PC-9 (cell line): ENCODE results near the gene DCAF6.

Experiments used
- CTCF ChIP-seq: fragments of 200-600 bp; sonication (generic); conservative IDR thresholded peaks from 2 replicates; pipeline ENCODE4 v1.6.1; 2017; ENCODE audit warnings: mixed run types, antibody characterized with exemption, mild to moderate bottlenecking, moderate library complexity
- EZH2 ChIP-seq: fragments of 200-600 bp; sonication (generic); IDR thresholded peaks from 2 replicates; pipeline ENCODE4 v1.8.0; 2017; ENCODE audit warnings: antibody characterized with exemption, low read depth

- no peak for TF ChIP-seq CTCF
- no peak for TF ChIP-seq EZH2
Measured at GRCh38 chr1:167997037-167997575, 60.6 kb downstream of the DCAF6 start.
